Measurements from ENCODE around the gene LMOD2.

The LMOD2 gene

DNA sequence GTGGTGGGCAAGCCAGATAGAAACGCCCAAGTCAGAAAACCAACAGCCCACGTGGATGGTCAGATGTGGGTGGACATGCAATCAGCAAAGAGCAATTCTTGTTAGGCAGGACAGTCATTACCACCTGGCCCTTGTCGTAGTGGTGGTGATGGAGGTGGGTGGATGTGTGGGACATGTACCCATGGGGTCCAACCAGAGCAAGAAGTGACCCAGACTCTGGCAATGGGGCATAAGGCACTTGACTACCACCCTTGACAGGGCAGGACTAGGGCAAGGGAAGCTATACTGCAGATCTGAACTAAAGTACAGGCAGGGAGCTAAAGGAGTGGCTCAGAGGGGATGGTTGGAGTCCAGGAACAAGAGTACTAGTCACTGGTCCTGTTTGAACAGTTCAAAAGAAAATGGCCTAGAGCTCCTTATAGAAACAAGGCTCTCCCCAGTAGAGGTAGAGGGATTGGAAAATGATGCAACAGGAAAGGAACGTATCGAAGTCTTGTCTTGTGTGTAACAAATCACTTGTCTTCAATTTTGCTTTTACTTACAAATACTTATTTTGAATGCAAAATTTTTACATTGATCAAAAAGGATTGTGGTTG is 17.6 kb downstream of the LMOD2 start:
- no peak for DNase-seq (ENCODE audit: low spot score)

DNA sequence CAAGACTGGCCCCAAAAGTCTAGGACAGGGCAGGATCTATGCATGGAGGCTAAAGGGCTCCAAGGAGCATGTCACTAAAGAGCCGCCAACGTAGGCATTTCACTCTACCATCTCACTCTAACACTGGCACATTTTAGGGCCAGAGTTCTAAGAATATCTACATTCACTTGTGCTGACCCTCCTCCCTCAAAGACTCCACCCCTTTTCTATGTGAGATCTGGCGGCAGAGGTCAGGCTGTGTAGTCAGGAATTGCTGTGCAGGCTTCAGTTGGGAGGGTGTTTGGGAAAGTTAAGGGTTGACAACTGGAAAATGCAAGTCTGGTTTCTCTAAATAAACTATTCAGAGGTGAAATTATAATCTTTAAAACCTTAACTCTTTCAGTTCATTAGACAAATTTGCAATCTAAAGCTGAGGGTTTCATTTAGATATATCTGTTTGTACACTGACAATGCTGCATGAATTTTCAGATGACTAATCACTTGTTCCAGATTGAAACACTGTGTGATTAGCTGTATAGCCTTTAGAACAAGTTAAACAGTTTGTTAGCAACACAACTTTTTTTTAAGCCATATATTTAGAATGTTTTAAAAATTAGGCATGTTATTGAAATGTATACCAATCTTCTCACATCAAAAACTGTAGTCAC is 18.2 kb downstream of the LMOD2 start:
- no peak for DNase-seq (ENCODE audit: low spot score)

DNA sequence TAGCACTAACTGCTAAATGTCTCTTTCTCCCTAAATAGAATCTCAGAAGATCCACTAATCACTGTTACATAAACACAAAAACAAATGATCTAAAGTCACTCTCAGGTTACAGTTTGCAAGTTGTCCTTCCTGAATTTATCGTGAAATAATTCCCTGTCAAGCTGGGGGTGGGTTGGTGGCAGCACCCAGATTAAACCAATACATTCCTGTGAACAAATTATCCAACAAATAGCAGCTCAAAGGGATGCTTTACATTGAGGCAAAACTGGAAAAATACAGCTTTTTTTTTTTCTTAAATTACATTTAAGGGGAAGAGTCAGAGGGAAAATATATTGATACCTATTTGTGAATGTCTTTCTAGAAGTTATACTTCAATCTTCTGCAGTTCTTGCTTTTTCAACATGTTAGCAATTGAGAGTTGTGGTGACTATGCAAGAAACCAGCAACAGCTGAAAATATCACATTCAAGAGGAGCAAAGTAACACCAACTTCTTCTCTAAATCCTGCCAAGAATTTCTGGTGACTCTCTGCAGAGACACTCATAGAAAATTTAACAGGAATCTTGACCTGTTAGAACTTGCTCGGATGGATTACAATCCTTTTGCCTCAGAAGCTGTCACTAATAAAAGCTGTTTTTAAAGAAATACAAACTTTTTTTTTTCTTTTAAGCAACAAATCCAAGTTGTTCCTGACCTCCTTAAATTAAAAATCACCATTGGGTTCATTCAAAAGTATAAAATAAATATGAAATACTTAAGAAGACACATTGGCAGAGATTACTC is 18.9 kb downstream of the LMOD2 start:
- no peak for DNase-seq (ENCODE audit: low spot score)

DNA sequence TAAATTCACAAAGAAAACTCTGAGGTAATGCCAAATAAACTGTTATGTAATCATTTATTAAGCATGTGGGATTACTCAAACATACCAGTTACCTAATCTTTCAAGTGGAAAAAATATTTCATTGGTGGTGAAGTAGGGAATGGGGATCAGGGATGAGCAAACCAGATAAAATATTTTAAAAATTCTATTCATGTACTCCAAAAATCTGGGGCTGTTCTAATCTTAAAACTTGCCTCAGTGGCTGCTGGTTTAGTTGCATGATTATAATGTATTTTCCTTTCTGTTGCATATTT is 19.5 kb downstream of the LMOD2 start:
- no peak for DNase-seq (ENCODE audit: low spot score)

DNA sequence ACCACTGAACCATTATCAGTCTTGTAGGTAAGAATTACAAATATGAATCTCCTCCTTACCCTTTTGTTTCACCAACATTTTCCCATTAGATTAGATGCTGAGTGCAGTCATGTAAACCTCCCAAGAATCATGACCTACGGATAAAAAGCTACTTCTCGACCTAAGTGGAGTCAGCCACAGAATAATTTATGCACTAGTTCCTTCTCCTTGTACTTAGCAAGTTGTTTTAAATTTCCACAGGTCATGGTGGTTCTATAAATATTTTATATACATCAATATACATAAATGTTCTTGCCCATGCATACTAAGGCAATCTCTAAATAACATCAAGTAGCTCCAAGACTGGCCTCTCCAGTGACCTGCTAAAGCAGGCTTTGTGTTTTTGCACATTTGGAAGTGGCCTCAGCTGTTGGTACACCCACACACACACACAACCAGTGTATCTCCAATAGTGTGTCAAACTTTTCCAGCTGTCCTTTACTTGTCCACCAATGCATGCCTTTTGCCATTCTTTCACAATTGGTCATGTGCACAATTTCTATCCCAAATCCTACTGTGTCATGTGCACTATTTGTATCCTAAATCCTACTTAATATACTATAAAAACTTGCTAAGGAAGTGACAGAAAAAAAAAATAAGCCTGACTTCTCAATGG is 21.5 kb downstream of the LMOD2 start:
- DNase-seq (ENCODE audit: low spot score), result no peak

DNA sequence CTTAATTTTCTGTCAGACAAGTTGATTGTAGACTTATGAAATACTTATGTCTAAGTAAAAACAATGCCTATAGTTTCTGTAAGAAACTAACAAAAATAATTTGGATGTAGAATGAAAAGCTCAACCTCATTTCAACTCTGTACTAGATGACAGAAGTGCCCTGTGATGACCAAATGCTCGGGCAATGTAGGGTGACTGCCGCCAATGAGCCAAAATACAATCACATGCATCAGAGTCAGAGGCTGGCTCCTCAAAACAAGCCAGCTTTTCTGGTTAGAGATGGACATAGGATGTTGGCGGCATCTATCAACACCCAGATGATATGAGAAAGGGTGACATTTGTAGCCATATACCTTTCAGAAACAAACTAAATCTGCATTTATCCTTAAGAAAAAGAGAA is 23.9 kb downstream of the LMOD2 start:
- no peak for DNase-seq (ENCODE audit: low spot score)

DNA sequence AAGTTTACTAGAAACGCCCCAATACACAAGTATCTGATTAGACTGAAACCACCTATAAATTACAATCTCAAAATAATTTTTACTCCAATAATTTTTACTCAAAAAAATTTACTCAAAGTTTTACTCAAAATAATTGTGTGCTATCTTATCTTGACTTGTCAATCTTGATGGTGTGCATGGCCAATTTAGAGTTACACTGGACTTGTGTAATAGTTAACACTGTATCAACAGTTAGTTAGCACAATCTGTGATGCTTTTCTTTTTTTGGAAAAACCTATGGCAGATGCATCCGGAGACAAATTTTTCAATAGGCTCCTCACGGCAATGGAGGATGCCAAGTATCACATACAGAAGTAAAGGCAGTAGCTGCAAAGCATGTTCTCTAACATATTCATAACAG is 24.9 kb downstream of the LMOD2 start:
- no peak for DNase-seq (ENCODE audit: low spot score)

DNA sequence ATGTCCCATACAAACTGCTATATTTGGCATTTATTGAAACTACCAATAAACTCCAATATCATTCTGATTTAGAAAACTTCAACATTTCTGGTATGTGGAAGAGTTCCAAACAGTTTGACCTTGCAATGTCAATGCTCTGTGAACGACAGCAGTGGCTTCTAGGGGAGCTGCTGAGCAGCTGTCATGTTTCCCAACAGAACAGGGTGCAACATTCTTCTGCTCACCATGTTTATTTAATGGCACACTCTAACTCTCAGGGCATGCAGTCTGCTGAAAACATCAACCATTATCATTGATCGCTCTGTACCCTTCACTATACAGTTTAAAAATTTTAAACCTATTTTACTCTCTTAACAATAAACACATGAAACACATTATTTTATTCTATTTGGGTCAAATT is 25.9 kb downstream of the LMOD2 start:
- no peak for DNase-seq (ENCODE audit: low spot score)

DNA sequence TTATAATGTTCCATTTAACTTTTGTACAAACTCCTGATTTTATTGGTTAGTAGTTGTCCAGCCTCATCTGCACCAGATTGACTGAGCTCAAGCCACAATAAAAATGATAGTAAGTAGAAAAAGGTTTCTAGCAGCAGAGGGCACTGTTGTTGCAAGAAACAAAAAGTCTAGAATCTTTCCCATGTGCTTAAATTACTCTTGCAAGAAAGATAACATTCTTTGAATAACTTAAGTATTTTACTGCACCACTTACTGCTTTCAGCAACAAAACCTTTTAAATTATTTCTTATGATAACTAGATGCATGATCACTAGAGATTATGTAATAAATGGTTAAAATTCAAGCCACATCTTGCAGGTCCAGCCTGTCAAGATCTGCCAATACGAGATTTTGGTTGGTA is 27.0 kb downstream of the LMOD2 start:
- DNase-seq (ENCODE audit: low spot score), result peak; percentile 30

DNA sequence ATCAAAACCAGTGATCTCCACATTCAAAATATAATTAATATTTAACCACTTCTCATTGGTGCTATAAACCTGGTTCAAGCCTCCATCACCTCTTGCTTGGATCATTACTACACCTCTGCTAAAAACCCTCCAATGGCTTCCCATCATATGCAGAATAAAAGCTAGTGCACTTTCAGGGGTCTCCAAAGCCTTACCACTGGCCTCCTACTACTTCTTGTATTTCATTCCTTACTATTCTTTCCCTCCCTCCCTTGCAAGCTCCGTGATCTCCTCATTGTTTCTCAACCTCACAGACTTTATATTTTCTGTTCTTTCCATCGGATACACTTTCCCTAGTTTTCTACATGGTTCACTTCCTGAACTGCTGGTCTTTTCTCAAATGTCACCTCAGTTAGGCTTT is 31.5 kb downstream of the LMOD2 start:
- no peak for DNase-seq (ENCODE audit: low spot score)

DNA sequence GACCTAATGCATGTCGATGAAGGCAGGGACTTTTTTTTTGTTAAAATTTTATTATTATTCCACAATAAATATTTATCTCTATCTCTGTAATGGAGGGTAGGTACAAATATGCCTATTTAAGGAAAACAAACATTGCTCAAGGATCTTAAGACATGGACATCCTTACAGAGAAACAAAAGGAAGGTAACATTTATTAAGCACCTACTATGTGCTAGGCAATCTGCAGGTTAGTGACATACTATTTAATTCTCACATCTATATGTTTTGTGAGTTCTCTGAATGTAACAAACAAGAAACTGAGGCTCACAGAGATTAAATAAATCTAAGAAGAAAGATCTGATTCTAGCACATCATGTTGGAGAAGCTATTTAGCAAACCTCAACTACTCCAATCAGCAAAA is 32.1 kb downstream of the LMOD2 start:
- no peak for DNase-seq (ENCODE audit: low spot score)

DNA sequence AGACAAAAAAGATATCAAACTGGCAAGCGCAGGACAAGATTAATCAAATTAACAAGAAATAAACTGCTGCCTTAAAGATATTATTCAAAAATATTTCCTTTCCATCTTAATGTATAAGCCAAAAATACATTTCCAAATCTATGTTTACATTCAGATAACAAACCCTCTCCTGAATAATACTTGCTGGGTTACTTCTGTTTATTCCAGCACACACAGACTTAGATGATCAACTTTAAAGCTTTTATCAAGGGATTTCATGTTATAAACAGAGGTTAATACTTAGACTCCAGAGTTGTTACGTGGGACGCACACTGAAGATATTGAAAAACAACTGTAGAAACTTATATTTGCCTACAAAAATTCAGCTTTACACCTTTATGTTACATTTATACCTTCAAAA is 33.6 kb downstream of the LMOD2 start:
- no peak for DNase-seq (ENCODE audit: low spot score)

DNA sequence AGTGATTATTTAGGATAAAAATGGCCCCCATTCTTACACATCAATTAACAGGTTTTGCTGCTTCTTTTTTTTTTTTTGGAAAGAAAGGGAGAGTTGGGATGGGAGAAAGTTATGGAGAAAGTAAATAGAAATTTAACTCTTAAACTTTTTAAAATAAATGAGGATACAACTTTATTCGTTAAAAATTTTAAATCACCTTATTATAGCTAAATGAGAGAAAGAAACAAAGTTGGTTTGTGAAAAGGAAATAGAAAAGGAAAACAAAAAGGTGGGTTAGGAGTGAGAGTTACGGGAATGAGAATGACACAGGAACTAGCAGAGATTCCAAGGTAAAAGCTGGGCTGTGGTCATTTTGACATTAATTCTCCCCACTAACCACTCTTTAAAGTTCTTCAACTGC is 34.9 kb downstream of the LMOD2 start:
- DNase-seq (ENCODE audit: low spot score), result no peak

DNA sequence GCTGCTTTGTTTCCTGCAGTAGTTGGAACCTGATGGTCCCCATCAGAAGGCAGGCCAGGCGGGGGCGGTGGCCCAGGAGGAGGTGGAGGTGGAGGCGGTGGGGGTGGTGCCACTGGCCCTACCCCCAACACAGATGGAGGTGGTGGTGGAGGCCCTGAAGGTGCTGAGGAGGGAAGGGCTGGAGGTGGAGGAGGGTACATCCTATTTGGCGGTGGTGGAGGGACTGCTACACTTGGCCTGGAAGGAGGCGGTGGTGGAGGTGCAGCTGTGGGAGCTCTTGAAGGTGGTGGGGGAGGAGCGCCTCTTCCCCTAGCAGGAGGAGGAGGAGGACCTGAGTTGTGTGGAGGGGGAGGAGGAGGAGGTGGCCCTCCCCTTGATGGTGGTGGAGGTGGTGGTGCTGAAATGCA is 36.8 kb downstream of the LMOD2 start:
- peak; percentile 25 for DNase-seq (ENCODE audit: low spot score)

DNA sequence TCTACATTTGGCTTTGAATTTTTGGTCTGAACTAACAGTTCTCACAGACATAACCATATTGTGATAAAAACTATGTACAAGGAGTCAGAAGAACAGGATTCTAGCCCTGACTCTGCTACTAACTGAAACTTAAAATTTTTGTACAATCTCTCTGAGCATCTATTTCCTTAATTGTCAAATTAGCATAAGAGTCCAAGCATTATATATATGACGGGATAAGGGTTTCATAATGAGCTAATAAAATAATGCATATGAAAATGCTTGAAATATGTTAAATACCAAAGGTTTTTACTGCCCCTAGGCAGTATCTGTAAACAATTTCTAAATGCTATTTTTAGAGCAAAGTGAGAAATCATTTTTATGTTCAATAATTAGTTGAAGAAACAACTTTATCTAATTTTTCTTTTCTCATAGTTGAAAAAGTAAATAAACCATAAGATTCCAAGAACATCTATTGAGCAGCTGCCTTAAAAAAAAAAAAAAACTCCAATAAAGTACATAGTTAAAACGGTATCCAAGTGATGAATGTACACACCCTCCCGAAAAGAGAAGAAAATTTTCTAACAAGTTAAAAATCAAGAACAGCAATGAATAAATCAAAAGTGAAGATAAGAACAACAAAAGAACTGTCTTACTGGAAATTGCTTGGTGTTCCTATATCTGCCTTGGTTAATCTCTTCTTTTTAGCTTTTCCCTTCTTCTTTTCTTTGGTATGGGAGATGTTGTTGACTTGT is 40.4 kb downstream of the LMOD2 start:
- no peak for DNase-seq (ENCODE audit: low spot score)

DNA sequence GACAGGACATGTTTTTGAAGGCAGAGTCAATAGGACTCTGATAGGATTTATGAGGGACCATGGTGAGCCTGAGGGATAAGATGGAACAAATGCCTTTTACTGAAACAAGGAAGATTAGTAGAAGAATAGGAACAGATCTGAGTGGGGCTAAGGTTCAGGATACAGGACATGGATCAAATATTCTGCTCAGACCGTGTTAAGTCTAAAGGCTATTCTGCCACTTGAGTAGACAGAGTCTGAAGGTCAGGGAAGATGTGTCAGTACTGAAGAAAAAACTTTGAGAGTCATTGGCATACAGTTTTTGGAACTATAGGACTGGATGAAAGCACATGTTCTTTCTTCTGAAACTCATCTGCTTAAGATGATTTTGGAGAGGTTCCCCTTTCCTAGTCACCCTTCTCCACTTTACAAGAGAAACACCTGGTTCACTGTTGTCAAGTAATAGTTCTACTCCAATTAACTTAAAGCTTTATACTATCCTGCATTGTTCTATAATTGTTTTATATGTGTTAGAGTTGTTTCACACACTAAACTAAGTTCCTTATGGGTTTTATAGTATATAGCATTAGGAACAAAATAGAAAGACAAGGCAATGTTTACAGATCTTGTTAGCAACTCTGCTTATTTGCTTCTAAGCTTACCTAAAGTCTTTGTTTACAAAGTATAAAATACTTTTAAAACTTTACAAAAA is 49.7 kb downstream of the LMOD2 start:
- DNase-seq (ENCODE audit: low spot score), result no peak

DNA sequence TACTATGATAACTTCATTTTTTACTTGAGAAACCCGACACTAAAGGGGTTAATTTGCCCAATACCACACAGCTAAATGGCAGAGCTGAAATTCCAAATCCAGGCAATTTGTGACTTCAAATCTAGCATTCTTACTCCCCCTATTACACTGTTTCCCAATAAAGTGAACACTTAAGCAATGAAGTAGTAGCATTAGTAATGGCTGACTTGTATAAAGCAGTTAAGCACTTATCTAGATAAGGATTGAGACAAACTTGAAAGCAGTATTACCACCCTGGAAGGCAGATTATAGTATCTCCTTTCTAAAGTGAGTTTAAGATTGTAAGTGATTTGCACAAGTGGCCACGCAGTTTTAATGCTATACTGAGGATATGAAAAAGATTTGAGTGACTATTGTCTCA is 53.9 kb downstream of the LMOD2 start:
- no peak for DNase-seq (ENCODE audit: low spot score)

DNA sequence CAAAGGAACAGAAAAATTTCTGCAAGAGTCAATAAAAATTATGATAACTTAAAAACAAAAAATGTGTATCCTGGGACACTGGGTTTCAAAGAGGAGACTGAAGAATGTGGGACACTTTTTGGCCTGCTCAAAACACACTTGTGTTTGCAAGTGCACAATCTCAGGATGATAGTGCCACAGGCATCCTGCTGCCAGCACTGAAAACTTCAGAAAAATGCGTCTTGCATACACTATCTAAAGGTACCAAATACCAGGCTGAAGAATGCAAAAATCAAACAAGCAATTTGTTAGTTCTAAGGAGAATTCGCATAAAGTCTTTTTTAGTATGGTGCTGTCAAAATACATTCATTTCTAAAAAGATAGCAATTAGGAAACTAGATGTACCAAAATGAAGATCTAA is 55.0 kb downstream of the LMOD2 start:
- DNase-seq (ENCODE audit: low spot score), result no peak

DNA sequence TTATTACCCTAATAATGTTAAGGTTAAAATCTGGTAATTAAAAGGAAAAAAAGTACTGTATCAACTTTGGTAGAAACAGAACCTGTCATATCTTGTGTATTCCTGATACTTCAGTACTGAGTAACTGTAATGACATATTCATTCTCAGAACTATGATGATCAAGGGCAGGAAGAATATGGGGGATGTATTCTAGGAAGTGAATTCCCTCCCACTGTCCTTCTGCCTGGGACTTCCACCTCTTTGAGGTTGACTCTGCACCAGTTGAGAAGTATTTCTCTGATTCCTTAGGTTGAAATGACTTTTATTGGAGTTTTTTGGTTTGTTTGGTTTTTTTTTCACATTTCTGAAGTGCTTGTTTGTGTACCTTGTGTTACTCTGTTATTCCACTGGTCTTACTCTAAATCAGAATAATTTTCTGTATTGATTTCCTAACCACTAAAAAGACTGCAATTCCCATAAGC is 56.2 kb downstream of the LMOD2 start:
- DNase-seq (ENCODE audit: low spot score), result no peak

DNA sequence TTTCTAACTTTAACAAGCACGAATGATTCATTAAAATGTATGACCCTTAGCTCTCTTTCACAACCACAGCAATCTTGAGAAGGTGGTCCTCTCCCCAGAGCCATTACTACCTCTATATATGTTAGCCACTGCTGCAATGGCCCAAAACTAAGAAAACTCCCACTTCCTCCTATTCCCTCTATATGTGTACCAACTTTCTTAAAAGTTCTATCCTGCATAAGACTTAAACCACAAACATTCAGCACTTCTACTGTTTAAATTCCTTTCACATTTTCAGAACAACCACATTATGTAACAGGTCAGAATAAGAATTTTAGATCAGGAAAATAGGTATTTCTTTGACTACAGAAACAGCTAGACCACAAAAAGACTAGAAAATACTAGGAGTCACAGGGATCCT is 57.0 kb downstream of the LMOD2 start:
- no peak for DNase-seq (ENCODE audit: low spot score)

Data from iPS-NIHi11 (cell line).